Activated T-cell treated with anti-CD3 and anti-CD28 coated beads, Interleukin-2, amount 50 U/mL, for 1 hour (primary cell): ENCODE data around the gene ACTG2.
A peak's percentile ranks its signal among the peaks of the same experiment; 100 is the strongest.
"Not testable (repeated sequence)": the region's sequence is repeated elsewhere in the genome, so short reads cannot be mapped to it uniquely, and the experiment has no call there.

ENCODE experiments used
- DNase-seq: peaks from one replicate; pipeline ENCODE4 v3.0.0-alpha.2; 2020

Gene ACTG2

DNA sequence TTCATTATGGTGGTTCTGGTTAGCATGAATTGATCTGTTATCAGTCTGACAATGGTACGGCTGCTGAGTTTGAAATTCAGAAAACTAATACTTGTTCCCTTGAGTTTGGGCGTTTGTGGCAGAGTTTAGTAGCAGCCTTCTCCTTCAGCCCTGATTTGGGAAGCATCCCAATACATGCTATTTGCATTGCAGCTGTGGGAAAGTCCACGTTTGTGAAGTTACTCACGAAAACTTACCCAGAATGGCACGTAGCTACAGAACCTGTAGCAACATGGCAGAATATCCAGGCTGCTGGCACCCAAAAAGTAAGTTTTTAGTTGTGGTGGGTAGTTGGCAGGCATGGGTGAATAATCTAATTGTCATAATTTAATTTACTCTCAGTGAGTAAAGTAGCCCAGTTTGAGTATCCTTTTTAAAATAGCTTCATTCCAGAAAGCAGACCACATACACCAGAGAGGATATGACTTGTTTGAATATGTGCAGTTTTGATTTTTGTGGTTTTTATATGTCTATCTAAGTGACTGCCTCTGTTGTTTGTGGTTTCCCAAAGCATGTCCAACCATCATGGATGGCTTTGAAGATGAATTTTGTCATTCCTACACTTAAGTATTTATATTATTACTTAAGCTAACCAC, 46.0 kb downstream of the ACTG2 start:
- DNase-seq: no peak

DNA sequence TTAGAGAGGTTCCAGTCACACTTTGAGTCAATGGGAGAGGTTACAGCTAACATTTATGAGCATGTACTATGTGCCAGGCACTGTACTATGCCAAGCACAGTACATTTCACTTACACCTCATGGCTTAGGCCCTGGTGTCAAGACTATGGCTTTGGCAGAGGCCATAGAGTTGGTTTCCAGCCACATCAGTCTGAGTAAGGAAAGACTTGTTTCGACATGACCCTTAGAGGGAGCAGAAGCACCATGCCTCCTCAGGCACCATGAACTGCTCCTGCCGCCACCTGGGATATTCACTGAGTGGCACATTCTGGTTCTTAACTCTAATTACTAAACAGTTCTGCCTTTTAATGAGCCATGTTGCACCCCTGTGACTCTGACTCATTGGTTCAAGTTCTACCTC, 46.6 kb downstream of the ACTG2 start:
- peak; percentile 44 for DNase-seq

GRCh38 chr2:73940066-73940465, 47.3 kb downstream of the ACTG2 start:
- DNase-seq: not testable (repeated sequence)

DNA sequence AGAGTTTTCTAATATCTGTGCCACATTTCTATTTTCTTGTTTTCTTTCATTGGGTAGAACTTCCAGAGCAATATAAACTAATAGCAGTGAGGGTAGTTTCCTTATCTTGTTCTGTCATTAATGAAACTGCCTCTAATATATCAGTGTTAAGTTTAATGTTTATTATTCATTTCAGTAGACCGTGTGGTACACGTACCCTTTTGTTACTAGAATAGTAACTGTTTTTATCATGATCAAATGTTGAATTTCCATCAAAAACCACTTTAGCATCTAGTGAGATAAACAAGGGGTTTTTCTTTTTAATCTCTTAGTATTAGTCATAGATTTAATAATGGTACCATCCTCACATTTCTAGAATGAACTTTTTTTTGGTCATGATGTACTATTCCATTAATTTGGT, 49.9 kb downstream of the ACTG2 start:
- no peak for DNase-seq

GRCh38 chr2:73944714-73945113, 51.9 kb downstream of the ACTG2 start:
- DNase-seq: no peak

DNA sequence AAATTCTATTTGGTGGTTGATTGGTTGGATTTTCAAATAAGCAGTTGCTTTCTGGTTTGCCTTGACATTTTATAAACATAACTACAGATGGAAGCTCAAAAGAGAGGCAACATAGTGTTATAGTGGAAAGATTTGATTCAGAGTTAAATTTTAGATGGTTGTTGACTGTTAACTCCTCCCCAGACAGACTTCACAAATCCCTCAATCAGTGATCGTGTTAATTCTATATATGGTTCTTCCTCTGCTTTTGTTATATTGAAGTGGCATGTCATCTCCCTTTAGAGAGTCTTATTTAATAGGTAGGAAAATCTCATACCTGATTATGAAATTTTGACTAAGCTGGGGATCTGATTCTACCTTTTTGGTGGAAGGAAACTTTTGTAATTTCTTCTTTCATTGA, 53.4 kb downstream of the ACTG2 start:
- DNase-seq: no peak

DNA sequence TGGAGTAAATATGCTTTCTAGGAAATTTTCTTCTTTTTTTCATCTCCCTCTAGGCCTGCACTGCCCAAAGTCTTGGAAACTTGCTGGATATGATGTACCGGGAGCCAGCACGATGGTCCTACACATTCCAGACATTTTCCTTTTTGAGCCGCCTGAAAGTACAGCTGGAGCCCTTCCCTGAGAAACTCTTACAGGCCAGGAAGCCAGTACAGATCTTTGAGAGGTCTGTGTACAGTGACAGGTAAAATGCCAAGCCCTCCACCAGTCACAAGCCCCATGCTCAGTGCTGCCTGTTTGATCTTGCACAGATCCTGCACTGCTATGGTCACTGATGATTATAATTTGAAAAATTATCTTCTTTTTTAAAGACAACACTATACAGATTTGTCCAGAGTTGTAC, 53.9 kb downstream of the ACTG2 start:
- no peak for DNase-seq

- no peak for DNase-seq
Measured at GRCh38 chr2:73947412-73948018, 54.7 kb downstream of the ACTG2 start.

DNA sequence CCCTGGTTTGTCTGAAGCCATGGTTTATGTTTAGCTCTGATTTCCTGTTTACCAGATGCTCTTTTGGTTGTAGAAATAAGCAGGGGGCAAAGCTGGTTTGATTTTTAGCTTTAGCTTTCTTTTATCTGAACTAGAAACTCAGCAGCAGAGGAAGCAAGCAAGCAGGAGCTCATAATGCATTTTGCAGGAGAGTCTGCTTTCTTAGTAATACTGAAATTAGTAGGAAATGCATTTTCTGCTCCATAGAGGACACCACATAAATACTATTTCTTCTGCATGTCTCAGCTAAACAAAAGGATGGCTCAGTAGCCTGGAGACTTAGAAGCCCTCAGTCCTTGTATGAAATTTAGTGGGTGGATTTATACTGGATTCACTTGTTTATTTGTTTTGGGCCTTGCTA, 57.0 kb downstream of the ACTG2 start:
- no peak for DNase-seq

GRCh38 chr2:73952499-73953446, 60.0 kb downstream of the ACTG2 start:
- DNase-seq: no peak

DNA sequence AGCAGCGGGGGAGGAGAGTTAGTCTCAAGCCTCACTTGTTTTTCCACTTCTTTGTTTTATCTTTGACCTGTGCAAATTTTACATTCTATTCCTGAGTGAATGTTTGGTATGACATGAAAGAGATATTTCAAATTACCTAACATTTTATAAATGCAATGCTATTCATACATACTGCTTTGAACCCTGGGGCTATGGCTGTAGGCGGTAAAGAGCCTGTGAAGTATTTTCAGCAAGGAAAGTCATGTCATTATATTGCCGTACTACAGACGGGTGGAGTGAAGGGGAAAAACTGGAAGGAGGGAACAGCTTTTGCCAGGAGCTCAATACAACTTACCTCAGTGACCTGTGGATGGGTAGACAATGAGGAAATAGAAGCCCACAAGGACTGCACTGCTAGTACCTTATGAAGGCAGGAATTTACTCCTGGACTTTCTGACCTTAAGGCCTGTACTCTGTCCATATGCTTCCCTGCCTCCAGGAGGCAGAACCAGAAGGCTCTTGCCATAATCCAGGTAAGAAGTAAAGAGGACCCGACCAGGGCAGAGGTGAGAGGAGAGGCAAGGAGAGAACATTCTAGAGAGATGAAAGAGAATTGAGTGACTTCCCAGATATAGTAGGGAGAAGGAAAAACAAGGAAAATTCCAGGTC, 63.5 kb downstream of the ACTG2 start:
- no peak for DNase-seq

DNA sequence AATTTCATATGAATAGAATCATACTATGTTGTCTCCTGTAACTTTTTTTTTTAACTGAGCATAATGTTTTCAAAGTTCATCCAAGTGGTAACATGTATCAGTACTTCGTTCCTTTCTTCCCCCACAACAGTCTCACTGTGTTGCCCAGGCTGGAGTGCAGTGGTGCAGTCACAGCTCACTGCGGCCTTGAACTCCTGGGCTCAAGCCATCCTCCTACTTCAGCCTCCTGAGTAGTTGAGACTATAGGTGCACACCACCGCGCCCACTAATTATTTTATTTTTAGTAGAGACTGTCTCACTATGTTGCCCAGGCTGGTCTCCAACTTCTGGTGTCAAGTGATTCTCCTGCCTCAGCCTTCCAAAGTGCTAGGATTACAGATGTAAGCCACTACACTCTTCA, 68.5 kb downstream of the ACTG2 start:
- DNase-seq: no peak

GRCh38 chr2:73961823-73962615, 69.2 kb downstream of the ACTG2 start:
- DNase-seq: no peak

- no peak for DNase-seq
Measured at GRCh38 chr2:73962798-73963197, 70.0 kb downstream of the ACTG2 start.

DNA sequence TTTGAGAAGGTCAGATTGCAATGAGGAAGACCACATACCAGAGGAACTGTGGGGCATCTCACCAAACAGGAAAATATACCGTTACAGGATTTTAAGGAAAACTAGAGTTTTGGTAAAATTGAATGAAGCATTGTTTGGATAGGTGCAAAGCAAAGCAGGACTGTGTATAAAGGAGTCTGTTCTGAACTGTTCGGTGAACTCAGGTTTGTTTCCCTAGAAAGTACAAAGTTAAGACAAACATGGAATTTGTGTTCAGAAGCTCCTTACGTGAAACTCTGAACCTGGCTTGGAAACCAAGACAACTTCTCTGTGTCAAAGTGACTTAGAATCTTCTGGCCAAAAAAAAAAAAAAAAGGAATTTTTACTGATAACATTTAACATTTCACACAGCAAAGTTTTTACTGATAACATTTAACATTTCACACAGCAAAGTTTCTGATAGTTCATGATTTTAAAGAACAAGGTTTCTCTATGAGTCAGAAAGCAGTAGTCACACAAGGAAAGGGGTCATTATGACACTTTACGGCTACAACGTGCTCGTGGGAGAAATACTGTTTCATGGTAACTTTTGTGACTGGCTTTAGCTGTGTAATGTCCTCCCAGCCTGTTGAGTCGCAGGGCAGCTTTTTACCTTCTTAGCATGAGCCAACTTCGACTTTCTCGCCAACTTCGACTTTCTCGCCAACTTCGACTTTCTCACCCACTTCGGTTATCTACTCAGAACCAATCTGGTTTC, 70.7 kb downstream of the ACTG2 start:
- DNase-seq: no peak

GRCh38 chr2:73964223-73964622, 71.4 kb downstream of the ACTG2 start:
- no peak for DNase-seq

DNA sequence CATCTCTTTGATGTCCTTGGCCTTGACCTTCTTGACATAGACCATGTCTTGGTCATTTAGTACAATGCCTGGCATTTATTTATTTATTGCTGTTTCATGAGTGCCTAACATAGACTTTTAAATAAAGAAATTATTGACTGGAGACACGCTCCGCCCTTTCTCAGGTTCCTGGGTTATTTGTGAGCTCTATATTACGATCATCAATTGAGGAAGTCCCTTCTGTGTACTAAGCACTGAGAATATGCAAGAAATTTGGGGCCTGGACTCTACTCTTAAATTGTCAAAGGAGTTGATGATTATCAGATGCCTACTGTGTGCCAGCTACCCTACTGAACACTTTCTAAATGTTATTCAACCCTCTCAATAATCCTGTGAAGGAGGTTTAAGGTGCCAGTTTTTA, 72.2 kb downstream of the ACTG2 start:
- DNase-seq: no peak

- DNase-seq: no peak
Measured at GRCh38 chr2:73968357-73968937, 75.6 kb downstream of the ACTG2 start.

- DNase-seq: no peak
Measured at GRCh38 chr2:73969356-73969755, 76.5 kb downstream of the ACTG2 start.
